Stimulated activated naive CD8-positive, alpha-beta T cell treated with anti-CD3 and anti-CD28 coated beads, Interleukin-15, Interleukin-2, amounts not matched to agents 100 ng/mL and 50 ng/mL, for 24 hours (primary cell): Measurements from ENCODE around the gene COL4A3.
A peak's percentile ranks its signal among the peaks of the same experiment; 100 is the strongest.

Source experiments
- H3K27ac Mint-ChIP-seq: one replicate; pipeline ENCODE4 v1.8.0; 2021; ENCODE audit warnings: mild to moderate bottlenecking, mixed read lengths
- H3K27me3 Mint-ChIP-seq: one replicate; pipeline ENCODE4 v1.8.0; 2021; ENCODE audit warnings: mixed read lengths
- H3K36me3 Mint-ChIP-seq: one replicate; pipeline ENCODE4 v1.8.0; 2021; ENCODE audit warnings: low read depth, mixed read lengths
- H3K4me1 Mint-ChIP-seq: one replicate; pipeline ENCODE4 v1.8.0; 2021; ENCODE audit warnings: low read depth, mixed read lengths
- H3K4me3 Mint-ChIP-seq: one replicate; pipeline ENCODE4 v1.8.0; 2021; ENCODE audit warnings: mild to moderate bottlenecking, mixed read lengths
- H3K9me3 Mint-ChIP-seq: one replicate; pipeline ENCODE4 v1.8.0; 2021; ENCODE audit warnings: mixed read lengths

Gene COL4A3

DNA sequence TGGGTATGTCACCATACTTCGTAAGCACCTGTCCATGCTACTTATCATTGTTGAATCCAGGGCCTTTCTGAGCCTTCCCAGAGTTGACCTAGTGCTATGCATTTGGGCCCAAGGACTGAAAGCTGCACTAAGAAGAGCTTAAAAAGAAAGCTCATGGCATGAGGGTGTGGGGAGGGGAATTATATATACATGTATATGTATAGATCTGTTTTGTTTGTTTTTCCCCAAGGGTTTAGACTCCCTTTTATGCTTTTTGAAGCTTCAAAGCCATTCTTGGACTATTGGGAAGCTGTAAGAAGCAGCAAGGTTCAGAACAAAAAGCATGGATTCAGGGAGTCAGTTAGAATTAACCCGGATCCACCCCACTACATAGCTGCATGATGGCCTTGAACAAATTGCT lies 183.9 kb downstream of the COL4A3 start:
- Mint-ChIP-seq H3K4me3 (no peak overlapping the region), H3K9me3 (no peaks in the 10 kb centered on the region), H3K27ac (no peak overlapping the region), H3K4me1 (peaks cover 19% of the 10 kb centered on the region), H3K36me3 (peaks cover 44% of the 10 kb centered on the region), H3K27me3 (no peaks in the 10 kb centered on the region)

DNA sequence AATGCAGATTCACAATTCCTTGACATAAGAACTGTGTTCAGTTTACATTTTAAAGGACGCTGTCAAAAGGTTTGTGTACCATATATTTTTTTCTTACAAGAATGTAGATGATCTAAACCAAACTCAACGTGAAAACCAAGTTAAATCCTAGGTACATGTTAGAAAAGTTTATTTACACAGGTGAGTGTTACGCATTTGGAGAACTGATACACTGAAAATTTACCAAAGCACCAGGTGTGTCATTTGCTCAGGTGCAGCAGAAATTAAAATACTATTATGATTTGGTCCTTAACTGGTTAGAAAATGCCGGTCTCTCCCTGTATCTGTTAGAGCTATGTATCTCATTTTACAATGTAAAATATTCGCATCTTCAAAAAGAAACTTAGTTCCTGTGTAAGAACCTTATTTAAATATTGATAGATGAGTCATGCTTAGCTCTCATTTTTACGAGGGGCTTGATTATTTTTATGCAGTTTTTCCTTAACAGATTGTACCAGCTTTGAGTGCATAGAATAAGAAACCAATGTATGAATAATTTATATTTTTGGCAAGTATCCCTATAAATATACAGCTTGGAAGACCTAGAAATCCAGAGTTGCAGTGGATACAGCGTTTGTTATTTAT lies 185.7 kb downstream of the COL4A3 start:
- Mint-ChIP-seq H3K9me3 (no peaks in the 10 kb centered on the region), H3K4me1 (peaks cover 19% of the 10 kb centered on the region), H3K4me3 (no peak overlapping the region), H3K36me3 (peaks cover 37% of the 10 kb centered on the region), H3K27me3 (no peaks in the 10 kb centered on the region), H3K27ac (no peak overlapping the region)

GRCh38 chr2:227351639-227352038 lies 187.2 kb downstream of the COL4A3 start:
- H3K4me1 Mint-ChIP-seq: peaks cover 19% of the 10 kb centered on the region
- peaks cover 37% of the 10 kb centered on the region for H3K36me3 Mint-ChIP-seq
- H3K9me3 Mint-ChIP-seq: no peaks in the 10 kb centered on the region
- no peaks in the 10 kb centered on the region for H3K27me3 Mint-ChIP-seq
- peak overlapping the region; percentile 7 for H3K4me3 Mint-ChIP-seq
- H3K27ac Mint-ChIP-seq: peak overlapping the region; percentile 12

- Mint-ChIP-seq H3K27me3 (no peaks in the 10 kb centered on the region), H3K36me3 (peaks cover 39% of the 10 kb centered on the region), H3K9me3 (no peaks in the 10 kb centered on the region), H3K4me1 (no peaks in the 10 kb centered on the region), H3K27ac (no peak overlapping the region), H3K4me3 (no peak overlapping the region)
Measured at GRCh38 chr2:227360351-227360750, 195.9 kb downstream of the COL4A3 start.

- no peak overlapping the region for H3K4me3 Mint-ChIP-seq
- H3K4me1 Mint-ChIP-seq: peaks cover 6% of the 10 kb centered on the region
- peaks cover 17% of the 10 kb centered on the region for H3K36me3 Mint-ChIP-seq
- H3K9me3 Mint-ChIP-seq: no peaks in the 10 kb centered on the region
- no peak overlapping the region for H3K27ac Mint-ChIP-seq
- H3K27me3 Mint-ChIP-seq: no peaks in the 10 kb centered on the region
Measured at GRCh38 chr2:227363756-227364155, 199.3 kb downstream of the COL4A3 start.
